NB4 (cell line): ENCODE results near the gene EDN2.

Experiments used
- CTCF ChIP-seq: IDR thresholded peaks from one replicate; pipeline ENCODE4 v1.5.1; 2012; ENCODE audit warnings: low read depth, low read length
- POLR2A ChIP-seq: IDR thresholded peaks from 2 replicates; pipeline ENCODE4 v1.6.1; 2011; ENCODE audit warnings: mild to moderate bottlenecking; ENCODE audit not compliant: insufficient read length; ENCODE audit errors: extremely low read depth
- TF ChIP-seq, protein P1 (sequence below): IDR thresholded peaks from 2 replicates; pipeline ENCODE4 v1.6.1; 2011; ENCODE audit warnings: low read depth, low read length

GRCh38 chr1:41448821-41449220, 35.7 kb downstream of the EDN2 start:
- no peak for TF ChIP-seq POLR2A
- no peak for TF ChIP-seq CTCF
- TF ChIP-seq, protein P1, sequence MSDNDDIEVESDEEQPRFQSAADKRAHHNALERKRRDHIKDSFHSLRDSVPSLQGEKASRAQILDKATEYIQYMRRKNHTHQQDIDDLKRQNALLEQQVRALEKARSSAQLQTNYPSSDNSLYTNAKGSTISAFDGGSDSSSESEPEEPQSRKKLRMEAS = no peak
